BJ (cell line): ENCODE measurements around the gene TMEM184A. TPM values are rescaled to one million over a fixed set of nuclear protein-coding genes. Genes with fewer than 3 reads are reported as not detected.
A peak's percentile ranks its signal among the peaks of the same experiment; 100 is the strongest.

Source experiments
- CTCF ChIA-PET: fragments of 350-600 bp; formaldehyde crosslinking; extraction: SDS; loops from one replicate; lab custom pipeline; 2021; ENCODE audit warnings: antibody characterized with exemption, inconsistent platforms; lab: Yijun Ruan, JAX
- POLR2A ChIA-PET: fragments of 300-600 bp; sonication (Branson Sonifier 250); formaldehyde crosslinking; extraction: SDS; loops from one replicate; lab custom pipeline; 2021; ENCODE audit warnings: antibody characterized with exemption; lab: Charles Lee
- DNase-seq: peaks from one replicate; pipeline ENCODE4 v3.0.0-alpha.2; 2011; ENCODE audit warnings: low read depth
- H3K27me3 ChIP-seq: 2 replicates; pipeline ENCODE4 v1.6.0; 2011; ENCODE audit warnings: low read length; ENCODE audit not compliant: control insufficient read depth, insufficient read depth
- H3K36me3 ChIP-seq: 2 replicates; pipeline ENCODE4 v1.5.1; 2011; ENCODE audit warnings: low read length; ENCODE audit not compliant: control insufficient read depth, insufficient read depth
- H3K4me3 ChIP-seq: 2 replicates; pipeline ENCODE4 v1.5.1; 2011; ENCODE audit warnings: low read depth, mild to moderate bottlenecking, control low read depth, low read length
- polyA plus RNA-seq: library from polyadenylated mRNA; depleted of rRNA; stranded (reverse); fragments of >200 nt; gene quantifications from 2 replicates; pipeline ENCODE4 v1.2.3, GENCODE V29; 2011
- TF ChIP-seq, protein P1 (sequence below): IDR thresholded peaks from 2 replicates; pipeline ENCODE4 v1.5.1; 2011; ENCODE audit warnings: low read depth, mild to moderate bottlenecking, control low read depth, inconsistent platforms, low read length, moderate library complexity; ENCODE audit not compliant: insufficient read depth

Gene TMEM184A
- polyA plus RNA-seq, 1 experiment, result 1.3 TPM

DNA sequence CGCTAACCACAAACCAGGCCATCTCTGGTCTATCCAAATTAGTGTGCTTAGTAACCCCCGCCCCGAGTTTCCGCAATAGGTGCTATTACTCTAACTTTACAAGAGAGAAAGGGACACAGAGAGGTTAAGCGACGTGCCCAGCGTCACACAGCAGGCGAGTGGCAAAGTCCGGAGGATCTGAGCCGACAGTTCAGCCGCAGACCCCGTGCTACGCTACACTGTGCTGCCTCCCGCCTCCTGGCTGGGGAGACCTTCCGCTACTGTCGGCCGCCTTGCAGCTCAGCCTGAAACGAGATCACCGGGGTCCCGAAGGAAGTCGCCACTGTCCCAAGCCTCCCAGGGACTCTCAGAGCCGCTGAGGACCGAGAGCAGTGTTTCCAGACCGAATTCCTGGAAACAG lies 52.6 kb downstream of the TMEM184A start:
- DNase-seq, result no peak
- CTCF ChIA-PET, result interaction anchor here (0.6 to 1.0 kb wide), 4 partner anchors 21 to 309 kb away, joined by 3 read pairs; no protein-coding TSS in a partner anchor
- POLR2A ChIA-PET, result no interaction called here
- H3K4me3 ChIP-seq, result peak overlapping the region; percentile 96
- no peaks in the 10 kb centered on the region for H3K27me3 ChIP-seq
- H3K36me3 ChIP-seq, result peaks cover 27% of the 10 kb centered on the region
- TF ChIP-seq, protein P1, sequence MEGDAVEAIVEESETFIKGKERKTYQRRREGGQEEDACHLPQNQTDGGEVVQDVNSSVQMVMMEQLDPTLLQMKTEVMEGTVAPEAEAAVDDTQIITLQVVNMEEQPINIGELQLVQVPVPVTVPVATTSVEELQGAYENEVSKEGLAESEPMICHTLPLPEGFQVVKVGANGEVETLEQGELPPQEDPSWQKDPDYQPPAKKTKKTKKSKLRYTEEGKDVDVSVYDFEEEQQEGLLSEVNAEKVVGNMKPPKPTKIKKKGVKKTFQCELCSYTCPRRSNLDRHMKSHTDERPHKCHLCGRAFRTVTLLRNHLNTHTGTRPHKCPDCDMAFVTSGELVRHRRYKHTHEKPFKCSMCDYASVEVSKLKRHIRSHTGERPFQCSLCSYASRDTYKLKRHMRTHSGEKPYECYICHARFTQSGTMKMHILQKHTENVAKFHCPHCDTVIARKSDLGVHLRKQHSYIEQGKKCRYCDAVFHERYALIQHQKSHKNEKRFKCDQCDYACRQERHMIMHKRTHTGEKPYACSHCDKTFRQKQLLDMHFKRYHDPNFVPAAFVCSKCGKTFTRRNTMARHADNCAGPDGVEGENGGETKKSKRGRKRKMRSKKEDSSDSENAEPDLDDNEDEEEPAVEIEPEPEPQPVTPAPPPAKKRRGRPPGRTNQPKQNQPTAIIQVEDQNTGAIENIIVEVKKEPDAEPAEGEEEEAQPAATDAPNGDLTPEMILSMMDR, result no peak

DNA sequence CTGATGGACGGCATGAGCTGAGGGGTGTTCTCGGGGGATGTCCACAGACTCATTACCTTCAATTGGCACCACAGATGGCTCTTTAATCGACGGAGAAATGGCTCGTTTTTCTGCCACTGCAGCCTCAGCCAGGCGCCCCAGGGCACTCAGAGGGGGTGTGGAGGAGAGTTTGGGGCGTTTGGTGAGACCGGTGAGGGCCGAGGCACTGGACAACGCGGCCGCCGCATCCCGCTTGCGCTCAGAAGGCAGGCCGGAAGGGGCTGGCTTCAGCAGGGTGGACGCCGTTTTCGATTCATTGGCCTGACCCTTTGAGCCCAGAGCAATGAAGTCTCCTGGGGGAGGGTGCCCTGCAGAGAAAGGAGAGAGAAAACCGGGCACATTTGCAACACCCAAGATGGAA lies 53.2 kb downstream of the TMEM184A start:
- POLR2A ChIA-PET, result no interaction called here
- H3K4me3 ChIP-seq, result peak overlapping the region; percentile 96
- CTCF ChIA-PET, result no interaction called here
- H3K27me3 ChIP-seq, result no peaks in the 10 kb centered on the region
- peaks cover 29% of the 10 kb centered on the region for H3K36me3 ChIP-seq
- no peak for DNase-seq
- TF ChIP-seq, protein P1, result no peak

DNA sequence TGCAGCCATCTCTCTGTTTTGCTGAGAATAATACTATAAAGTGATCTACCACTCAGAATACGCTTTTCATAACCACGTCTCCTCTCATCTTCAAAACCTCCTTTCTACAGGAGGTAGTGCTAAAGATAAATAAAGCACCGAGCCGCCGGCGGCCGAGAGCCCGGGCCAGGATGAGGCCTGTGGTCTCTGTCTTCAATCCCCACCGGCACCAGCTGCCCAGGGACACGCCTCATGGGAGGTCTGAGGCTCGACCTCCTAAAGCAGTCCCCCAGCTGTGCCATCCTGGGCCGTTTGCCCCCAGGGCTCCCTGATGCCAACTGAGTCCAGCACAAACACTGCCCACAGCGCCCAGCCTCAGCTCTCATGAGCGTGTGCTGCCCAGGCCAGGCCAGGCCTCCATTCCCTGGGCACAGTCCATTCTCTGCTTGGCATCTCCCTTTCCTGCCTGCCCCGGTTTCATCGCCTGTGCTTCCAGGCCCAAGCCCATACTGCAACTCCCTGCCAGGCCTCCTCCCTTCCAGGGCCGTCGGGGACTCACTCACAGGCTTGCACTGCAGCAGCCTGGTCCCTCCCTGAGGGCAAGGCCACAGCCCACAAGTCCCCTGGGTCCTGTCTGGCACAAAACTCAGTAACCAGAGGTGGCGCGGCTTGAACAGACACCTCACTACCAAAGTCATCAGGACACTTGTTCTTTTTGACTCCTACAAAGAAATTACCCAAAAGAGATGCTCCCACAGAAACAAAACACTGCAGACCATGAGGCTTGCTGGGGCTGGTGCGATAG lies 54.3 kb downstream of the TMEM184A start:
- CTCF ChIA-PET, result no interaction called here

DNA sequence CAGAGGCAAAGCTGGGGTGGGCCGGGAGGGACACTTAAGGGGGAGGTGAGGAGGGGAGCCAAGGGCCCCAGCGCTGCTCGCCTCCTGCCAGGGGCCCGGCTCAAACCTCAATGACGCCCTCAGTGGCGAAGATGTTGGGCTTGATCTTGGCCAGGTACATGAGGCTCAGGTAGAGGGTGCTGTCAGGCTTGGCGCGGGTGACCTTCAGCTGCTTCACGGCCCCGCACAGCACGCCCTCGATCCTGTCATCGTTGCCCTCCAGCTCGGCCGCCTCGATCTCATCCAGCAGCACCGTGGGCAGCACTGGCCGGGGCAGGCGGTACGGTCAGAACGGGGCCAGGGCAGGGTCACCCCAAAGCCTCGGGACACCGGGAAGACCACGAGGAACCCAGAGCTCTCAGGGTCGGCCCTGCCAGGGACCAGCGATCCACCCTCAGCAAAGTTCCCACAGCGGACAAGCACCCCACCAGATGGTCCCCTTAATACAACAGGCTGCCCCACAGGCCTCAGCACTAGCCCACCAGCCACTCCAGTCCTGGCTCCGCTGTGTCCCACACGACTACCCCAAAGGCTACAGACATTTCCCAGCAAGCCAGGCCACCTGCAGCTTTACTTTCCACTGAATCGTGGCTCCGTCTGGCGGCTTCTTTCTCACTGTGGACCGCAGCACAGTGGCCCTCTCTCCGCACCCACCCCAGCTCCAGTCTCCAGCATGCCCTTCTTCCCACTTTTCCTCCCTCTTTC lies 55.8 kb downstream of the TMEM184A start:
- DNase-seq, result no peak
- TF ChIP-seq, protein P1, result no peak
- no peaks in the 10 kb centered on the region for H3K27me3 ChIP-seq
- no peak overlapping the region for H3K4me3 ChIP-seq
- CTCF ChIA-PET, result no interaction called here
- POLR2A ChIA-PET, result no interaction called here
- peaks cover 41% of the 10 kb centered on the region for H3K36me3 ChIP-seq

More for the DNA sequence above, 54.3 kb downstream of the TMEM184A start:
- TF ChIP-seq, protein P1, result no peak
- Histone ChIP-seq H3K36me3 (peaks cover 33% of the 10 kb centered on the region), H3K27me3 (no peaks in the 10 kb centered on the region), H3K4me3 (no peak overlapping the region)
- no peak for DNase-seq
- POLR2A ChIA-PET, result no interaction called here

DNA sequence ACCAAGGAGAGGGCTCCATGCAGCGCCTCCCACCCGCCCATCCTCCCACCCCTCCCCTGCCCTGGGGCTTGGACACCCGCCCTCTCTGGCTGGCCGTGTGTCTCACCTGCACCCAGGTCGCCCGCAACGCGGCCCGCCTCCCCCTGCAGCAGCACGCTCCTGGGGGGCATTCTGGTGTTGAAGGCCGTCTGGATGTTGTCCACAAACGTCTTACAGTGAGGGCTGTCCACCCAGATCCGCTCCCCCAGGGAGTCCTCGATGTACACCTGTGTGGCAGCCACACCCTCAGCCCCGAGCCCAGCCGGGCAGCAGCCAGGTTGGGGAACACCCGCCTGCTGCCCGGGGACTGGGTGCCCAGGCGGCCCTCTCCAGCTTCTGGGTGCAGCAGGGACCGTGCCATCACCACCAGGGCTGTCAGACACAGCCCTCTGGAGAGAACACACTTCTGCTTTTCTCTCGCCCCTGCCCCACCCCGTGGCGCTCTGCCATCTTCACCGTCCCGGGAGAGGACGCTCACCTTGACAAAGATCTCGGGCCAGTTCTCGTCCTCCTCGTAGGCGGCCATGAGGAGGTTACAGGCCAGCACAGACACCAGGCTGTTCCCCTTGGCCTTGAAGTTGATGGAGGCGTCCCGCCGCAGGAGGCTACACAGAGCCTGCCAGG lies 56.5 kb downstream of the TMEM184A start:
- Histone ChIP-seq H3K4me3 (no peak overlapping the region), H3K27me3 (no peaks in the 10 kb centered on the region), H3K36me3 (peaks cover 43% of the 10 kb centered on the region)
- ChIA-PET CTCF (no interaction called here), POLR2A (no interaction called here)
- DNase-seq, result no peak
- TF ChIP-seq, protein P1, result no peak
